Stimulated activated CD4-positive, alpha-beta T cell treated with anti-CD3 and anti-CD28 coated beads, Interleukin-15, amount 100 ng/mL, for 24 hours (primary cell): ENCODE measurements around the gene LGI2.
"Not testable (repeated sequence)": the region's sequence is repeated elsewhere in the genome, so short reads cannot be mapped to it uniquely, and the experiment has no call there.

Experiments used
- DNase-seq: peaks from one replicate; pipeline ENCODE4 v3.0.0-alpha.2; 2020

The LGI2 gene

DNA sequence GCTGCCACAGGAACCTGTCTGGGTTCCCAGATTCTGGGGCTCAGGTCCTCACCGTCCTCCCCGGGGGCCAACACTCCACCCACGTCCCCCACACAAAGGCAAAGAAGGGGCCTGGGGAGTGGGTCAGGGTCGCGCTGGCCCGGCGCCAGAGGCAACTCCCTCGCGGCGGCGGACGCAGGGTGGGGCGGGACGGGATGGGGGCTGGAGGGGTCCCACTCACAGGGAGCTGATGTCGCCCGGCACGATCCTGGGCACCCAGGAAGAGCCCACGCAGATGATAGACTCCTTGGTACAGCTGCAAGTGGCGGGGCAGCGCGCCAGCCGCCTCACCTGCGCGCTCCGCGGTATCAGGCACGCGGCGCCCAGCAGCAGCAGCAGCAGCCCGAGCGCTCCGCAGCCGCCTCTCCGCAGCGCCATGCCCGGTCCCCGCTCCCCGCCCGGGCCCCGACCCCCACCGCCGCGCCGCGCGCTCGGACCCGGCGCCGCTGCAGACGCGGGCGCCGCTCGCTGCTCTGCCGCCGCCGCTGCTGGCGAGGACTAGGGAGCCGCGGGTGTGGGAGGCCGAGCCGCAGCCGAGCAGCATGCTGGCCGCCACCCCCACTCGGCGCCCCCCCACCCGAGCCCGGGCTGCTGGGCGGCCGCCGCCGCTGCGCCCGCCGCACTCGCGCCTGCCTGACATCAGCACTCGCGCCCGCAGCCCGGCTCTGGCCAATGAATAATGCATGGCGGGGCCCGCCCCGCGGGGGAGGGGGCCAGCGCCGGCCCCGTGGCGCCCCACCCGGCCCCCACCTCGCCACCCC is at the start of gene LGI2:
Gene LGI2 (minus strand): TSS at position 670 of the 800 bp plus-strand sequence. CDS start 253 bp downstream, at position 417.
- DNase-seq: peak; percentile 18

DNA sequence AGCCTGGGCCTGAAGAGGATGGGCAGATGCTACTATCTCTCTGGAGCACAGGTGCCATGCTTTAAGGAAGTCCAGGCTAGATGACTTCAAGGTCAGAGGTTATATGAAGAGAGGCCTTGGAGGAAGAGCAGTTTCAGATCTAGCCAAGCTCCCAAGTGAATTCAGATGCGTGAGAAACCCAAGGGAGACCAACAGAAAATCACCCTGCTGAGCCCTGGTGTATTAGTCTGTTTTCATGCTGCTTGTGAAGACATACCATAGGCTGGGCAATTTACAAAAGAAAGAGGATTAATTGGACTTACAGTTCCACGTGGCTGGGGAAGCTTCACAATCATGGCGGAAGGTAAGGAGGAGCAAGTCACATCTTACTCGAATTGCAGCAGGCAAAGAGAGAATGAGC is 47.8 kb upstream of the LGI2 start:
- no peak for DNase-seq

DNA sequence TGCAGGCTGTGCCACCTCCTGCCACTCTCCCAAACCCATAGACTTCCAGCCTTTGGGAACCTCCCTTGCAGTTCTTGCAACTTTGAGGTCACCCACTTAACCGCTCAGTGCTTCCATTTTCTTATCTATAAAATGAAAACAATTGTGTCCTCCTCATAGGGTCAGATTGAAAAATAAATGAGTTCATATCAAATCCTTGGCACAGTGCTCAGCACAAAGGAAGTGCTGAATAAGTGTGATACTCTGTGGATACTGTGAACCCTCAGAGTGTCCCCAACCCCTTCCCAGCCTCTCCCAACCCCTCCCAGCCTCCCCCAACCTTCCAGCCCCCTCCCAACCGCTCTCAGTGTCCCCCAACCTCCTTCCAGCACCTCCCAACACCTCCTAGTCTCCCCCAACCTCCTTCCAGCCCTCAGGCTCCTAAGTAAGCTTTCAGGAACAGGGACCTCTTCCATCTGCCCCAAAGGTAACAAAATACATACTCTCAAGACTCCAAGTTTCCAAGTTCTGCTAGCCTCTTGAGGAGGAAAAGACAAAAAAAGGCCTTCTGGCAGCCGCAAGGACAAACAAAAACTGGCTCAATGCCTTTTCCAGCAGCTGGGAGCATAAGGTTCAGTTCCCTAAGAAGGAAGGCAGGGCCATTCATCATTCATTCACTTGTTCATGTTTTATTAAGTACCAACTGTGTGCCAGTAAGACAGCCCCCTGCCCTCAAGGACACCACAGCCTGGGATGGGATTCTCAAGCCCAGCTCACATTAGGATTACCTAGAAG is 46.1 kb upstream of the LGI2 start:
- DNase-seq: no peak

GRCh38 chr4:25075851-25076250 is 45.1 kb upstream of the LGI2 start:
- no peak for DNase-seq

GRCh38 chr4:25075129-25075528 is 44.4 kb upstream of the LGI2 start:
- DNase-seq: no peak

DNA sequence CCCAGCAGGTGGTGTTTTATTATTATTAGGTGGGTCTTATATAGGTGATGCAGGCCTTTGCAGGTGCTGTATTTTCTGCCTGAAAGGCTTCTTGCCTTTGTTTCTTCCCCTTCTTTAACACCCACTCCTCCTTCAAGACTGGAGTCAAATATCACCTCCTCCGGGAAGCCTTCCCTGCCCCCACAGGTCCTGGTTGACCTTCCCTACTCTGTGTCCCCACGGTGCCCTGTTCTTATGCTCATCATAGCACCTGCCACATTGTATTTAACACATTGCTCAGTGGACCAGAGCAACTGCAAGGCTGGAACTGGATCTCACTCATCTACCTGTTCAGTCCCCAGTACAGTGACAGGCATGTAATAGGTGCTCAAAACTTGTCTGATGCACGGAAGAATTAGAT is 39.8 kb upstream of the LGI2 start:
- DNase-seq: no peak

DNA sequence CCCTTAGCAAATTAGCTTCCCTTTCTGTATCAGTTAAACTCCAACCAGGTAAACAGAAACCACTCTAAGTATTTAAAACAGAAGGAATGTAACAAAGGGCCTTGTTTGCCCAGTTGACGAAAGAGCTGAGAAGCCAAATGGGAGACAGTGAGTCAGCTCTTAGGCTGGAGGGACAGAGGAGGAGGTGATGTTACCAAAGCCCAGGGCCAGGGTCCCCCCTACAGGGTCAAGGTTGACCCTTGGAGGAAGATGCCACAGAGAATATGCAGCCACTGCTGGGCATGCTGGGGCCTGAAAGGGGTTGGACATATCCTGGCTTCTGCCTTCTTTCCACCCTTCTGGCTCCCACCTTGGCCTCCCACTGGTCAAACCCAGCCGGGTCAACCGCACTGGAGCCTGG is 38.3 kb upstream of the LGI2 start:
- no peak for DNase-seq

- DNase-seq: no peak
Observed at GRCh38 chr4:25068386-25068785, 37.6 kb upstream of the LGI2 start.

GRCh38 chr4:25065932-25066590 is 35.3 kb upstream of the LGI2 start:
- DNase-seq: no peak

DNA sequence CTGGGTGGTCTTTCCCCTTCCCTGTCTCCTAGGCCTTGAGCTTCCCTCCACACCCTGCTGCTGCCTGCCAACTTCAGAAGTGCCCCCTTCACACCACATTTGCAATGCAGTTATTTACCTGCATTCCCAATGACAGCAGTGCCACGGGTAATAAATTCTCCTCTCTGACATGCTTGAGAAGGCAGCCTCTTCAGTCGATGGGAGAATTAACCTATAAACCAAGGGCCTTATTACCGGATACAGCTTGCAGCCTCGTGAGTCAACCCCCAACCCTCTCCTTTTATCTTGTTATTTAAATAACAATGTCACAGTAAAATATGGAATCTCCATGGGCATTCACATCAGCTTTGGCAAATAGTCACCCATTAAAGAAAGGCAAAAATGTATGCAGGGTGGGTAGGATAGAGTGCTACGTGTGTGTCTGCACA is 34.7 kb upstream of the LGI2 start:
- DNase-seq: no peak

DNA sequence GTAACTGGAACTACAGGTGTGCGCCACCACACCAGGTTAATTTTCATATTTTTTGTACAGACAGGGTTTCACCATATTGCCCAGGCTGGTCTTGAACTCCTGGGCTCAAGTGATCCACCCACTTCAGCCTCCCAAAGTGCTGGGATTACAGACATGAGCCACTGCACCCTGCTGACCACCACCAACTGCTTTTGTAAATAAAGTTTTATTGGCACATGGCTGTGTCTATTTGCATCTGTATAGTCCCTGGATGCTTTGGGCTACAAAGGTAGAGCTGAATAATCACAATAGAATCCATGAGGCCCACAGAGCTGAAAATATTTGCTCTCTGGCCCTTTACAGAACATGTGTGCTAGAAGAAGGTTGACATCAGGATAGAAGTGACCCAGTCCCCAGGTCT is 33.7 kb upstream of the LGI2 start:
- not testable (repeated sequence) for DNase-seq

- DNase-seq: no peak
Observed at GRCh38 chr4:25063116-25063515, 32.4 kb upstream of the LGI2 start.

GRCh38 chr4:25062098-25062497 is 31.4 kb upstream of the LGI2 start:
- no peak for DNase-seq

DNA sequence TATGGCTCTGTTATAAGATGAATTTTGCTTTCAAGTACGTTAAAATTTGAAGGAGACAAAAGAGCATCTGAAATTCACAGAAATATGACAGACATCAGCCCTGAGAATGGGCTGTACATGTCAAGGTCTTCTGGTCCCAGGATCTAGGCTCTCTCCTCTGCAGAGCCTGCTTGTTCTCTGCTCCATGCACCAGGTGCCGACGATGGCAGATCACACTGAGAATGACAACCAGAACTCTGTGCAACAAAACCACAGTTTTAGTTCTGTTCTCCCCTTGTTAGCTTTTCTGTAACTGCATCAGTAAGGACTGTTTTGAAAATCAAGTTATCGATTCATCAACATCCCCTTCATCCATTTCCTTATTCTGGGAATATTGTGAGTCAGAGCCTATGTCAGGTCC is 30.9 kb upstream of the LGI2 start:
- no peak for DNase-seq

DNA sequence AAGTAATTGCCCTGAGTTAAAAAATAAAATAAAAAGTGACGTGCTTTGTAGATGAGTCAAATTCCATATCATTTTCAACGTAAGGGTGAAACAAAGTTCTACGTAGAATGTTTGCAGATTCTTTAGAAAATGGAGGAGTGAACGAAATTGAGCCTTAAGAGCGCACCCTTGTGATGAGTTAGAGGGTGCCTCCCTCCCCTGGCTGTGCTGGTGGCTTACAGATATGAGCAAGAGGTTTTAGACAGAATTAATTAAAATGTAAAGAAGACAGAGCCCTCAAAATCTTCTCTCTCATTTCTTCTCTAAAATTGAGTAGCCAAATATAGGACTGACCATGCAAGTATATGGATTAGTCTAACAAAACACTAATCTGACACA is 30.2 kb upstream of the LGI2 start:
- DNase-seq: no peak

GRCh38 chr4:25060241-25060962 is 29.7 kb upstream of the LGI2 start:
- no peak for DNase-seq

DNA sequence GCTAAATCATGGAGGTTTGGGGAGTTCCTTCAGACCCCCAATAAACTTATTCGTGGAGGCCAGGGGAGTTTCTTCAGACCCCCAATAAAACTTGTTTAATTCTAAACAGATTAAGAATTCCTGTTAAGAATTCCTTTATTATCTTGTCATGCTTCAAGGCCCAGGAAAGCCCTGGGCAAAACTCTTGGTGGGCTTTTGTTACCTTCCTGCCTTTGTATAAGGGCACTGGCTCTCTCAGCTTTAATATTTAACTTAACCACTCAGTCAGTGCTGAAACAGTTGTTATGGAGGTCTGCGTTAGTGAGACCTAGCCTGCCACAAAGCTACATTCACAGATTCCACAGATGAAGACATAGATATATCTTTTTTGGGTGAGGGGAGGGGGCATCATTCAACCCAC is 29.0 kb upstream of the LGI2 start:
- no peak for DNase-seq

DNA sequence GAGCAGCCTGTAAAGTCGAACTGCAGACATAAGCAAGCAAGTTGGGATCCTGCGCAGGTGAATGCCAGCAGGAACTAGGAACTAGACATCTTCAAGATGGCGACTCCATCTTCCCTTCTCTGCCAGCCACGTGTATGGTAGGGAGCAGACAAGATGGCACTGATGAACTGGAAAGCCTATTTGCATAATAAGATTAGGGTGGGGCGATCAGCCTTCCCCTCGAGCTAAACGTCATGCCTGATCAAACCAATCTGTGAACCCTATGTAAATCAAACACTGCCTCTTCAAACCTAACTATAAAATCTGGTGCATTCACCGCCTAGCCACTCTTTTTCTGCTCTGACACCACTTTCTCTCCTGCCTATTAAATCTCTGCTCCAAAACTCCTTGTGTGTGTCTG is 28.1 kb upstream of the LGI2 start:
- DNase-seq: no peak

DNA sequence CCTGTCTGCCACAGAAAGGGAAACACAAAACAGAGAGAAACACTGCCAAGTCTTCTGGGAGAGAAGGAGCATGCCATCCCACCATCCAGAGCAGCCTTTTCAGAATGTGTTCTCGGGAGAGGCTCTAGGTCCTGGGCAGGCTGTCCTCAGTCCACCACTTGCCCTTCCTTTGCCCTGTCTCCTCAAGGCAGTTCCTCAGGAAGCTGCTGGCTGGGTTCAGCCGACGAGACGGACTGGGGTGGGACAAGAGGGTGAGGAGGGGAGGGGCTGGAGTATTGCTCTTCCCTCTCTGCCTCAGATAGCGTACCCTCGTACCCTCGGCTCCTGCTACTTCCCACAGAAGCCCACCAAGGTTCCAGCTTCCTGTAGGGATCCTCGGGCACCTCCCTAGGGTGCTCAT is 26.6 kb upstream of the LGI2 start:
- no peak for DNase-seq

GRCh38 chr4:25052037-25052436 is 21.3 kb upstream of the LGI2 start:
- DNase-seq: not testable (repeated sequence)

GRCh38 chr4:25051534-25051933 is 20.8 kb upstream of the LGI2 start:
- no peak for DNase-seq

DNA sequence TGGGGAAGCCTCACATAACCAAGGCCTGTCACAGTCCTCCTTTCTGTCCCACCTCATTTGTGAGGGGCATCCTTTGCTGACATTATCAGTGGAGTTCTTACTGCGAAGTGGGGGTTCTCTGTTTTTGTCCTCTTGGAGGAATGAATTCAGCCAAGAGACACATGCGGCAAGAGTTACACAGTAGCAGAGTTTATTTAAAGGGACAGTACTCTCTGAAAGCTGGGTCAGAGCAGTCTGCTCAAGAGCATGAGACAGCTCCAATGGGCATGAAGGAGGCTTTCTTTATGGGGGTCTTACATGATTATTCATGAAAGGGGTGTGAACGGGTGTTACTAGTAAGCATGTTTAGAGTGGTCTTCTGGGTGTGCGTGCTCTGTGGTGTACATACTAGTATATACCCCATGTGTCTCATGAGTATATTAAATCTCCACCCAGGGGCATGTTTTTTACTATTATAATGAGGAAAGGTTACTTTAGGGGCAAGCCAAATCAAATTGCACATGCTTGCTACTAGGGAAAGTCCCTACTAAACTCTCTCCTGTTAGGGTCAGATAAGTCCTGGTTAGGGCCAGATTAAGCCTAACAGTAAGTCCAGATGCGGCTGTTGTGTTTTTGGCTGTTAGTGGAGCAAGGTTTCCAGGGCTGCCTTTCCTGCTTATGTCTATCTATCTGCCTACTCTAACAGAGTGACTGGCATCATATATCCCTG is 19.8 kb upstream of the LGI2 start:
- no peak for DNase-seq

- DNase-seq: no peak
Observed at GRCh38 chr4:25043548-25043947, 12.8 kb upstream of the LGI2 start.
